ACHN (cell line): Measurements from ENCODE around the gene STMP1.
"Not testable (repeated sequence)": the region's sequence is repeated elsewhere in the genome, so short reads cannot be mapped to it uniquely, and the experiment has no call there.

Source experiments
- DNase-seq: peaks from one replicate; pipeline ENCODE4 v3.0.0-alpha.2; 2015
- in situ Hi-C: cut with HindIII; loops from 2 replicates; pipeline ENCODE4 v1.10.0; 2017; ENCODE audit warnings: low sequenced_read_pairs, low pct_ligation_motif_present, low pct_unique_long_range_greater_than_20kb

The STMP1 gene

DNA sequence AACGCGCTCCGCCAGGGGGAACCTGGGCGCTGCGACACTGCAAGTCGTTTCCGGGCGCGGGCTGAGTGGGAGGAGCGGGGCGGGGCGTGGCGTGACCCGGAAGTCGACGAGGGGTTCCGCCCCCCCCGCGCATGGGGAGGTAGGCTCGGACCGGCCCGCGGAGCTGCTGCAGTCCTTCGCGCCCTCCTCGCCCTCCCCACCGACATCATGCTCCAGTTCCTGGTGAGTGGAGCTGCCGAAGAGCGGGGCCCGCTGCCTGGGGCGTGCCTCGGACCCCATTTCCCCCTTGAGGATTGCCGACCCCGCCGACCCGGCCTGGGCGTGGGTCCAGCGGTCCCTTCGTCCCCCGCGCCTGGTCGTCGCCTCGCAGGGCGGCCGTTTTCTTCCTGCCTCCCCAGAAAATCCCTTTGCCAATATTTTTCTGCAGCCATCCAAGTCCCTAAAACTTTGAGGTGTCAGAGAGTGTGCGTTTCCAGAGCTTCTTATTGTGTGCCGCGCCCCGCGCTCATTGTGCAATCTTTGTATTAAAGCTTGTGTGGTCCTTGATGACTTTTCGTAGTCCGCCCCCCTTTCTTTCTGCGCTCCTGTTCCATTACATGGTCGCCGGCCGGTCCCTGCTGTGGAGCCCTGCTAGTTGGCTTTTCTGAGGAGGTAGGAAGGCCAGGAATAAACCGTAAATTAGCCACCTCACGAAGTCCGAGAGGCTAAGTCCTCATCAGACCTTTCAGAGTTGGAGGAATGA is at the start of gene STMP1:
Gene STMP1, plus strand, starts transcription at position 142 of the 742 bp plus-strand sequence.
- in situ Hi-C loops: no loop called here
- DNase-seq: peak; percentile 98

DNA sequence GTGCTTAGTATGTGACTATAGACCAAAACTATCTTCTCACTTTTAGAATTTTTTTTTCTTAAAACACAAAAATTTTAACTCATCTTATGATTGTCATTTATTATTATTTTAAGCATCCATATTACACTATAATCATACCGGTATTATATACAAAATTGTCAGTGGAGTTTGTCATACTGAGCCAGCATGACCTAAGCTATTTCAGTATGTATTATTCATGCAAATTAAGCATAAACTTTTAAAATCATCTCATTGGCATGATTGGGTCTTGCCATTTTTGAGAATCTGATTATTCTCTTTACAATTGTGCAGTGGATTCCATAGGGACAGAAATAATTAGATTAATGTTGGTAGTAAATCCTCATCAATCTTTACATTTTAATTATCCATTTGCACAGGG is 46.2 kb upstream of the STMP1 start:
- in situ Hi-C loops: no loop called here
- DNase-seq: no peak

DNA sequence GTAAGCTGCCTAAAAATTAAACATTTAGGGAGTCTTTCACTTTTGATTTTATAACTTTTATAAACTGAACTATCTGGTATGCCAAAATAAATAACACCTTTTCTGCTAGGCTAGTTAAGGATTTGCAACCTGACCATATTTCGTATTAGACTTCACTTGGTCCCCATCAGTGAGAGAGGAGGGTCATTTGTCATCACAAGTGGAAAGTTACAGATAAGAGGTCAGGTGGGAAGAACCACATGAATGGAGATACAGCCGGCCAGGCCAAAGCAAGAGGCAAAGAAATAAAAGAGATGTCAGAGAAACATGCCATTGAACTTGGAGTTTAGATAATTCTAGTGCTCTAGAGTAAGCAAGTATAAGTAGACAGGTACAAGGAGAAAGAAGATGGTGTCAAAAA is 44.5 kb upstream of the STMP1 start:
- in situ Hi-C loops: no loop called here
- no peak for DNase-seq

DNA sequence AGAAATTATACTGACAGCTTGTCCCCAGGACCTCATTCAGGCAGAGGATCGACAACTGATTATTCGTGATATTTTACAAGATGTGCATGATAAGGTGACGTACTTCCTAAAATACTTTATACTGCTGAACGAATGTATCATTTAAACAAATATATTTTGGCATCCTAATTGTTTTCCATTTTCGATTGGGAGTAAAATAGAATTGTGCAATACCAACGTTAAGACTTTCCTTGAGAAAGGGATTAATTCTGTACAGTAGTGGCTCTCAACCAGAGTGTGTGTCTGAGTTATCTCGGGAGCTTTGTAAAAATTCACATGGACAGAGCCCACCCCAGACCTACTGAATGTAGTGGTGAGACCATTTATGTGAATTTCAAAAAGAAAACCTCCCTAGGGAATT is 43.8 kb upstream of the STMP1 start:
- in situ Hi-C loops: no loop called here
- DNase-seq: no peak

DNA sequence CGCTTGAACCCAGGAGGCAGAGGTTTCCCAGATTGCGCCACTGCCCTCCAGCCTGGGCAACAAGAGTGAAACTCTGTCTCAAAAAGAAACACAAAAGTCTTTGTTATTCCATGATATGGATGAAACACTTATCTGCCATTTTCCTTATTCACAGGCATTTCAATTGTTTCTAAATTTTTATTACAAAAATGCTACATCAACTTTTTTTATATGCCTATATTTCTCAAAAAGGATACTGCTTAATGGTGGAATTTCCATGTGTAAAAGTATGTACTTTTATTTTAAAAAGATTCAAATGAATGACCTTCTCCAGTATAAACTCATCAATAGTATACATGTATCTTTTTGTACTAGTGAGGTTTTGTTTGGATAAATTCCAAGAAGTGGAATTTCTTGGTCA is 41.9 kb upstream of the STMP1 start:
- DNase-seq: no peak
- in situ Hi-C loops: no loop called here

DNA sequence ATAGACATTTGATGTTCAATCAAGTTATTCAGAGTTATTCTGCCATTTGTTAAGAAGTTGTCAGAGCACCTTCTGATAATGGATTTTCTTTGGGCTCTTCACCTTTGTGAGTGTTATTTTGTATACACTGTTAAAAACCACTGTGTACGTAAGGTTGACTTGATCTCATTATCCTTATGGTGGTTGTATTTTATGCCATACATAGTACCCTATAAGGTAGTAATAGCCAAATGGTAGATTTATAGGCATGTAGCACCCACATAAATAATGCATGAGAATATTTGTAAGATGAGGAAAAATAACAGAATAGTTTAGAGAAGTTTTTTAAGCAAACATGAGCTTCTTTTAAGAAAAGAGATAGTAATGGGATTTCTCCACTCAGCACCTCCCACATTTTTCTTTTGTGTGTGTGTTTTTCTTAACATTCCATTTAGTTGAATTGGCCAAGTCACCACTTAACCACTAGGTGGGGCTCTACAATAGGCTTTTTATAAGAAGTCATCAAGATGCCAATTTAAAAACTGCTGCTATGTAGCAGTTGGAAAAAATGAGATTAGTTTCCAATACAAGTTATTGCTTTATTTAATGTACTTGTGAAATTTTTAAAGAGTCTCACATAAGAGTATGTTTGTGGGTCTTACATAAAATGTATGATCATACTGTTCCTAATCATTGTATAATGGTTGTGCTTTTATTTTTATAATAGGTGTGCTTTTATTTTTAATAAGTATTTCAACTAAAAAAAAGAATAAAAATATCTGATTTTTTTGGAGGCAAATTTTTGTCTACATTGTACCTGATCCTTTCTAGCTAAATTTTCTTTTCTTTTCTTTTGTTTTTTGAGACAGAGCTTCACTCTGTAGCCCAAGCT is 41.1 kb upstream of the STMP1 start:
- in situ Hi-C loops: no loop called here

DNA sequence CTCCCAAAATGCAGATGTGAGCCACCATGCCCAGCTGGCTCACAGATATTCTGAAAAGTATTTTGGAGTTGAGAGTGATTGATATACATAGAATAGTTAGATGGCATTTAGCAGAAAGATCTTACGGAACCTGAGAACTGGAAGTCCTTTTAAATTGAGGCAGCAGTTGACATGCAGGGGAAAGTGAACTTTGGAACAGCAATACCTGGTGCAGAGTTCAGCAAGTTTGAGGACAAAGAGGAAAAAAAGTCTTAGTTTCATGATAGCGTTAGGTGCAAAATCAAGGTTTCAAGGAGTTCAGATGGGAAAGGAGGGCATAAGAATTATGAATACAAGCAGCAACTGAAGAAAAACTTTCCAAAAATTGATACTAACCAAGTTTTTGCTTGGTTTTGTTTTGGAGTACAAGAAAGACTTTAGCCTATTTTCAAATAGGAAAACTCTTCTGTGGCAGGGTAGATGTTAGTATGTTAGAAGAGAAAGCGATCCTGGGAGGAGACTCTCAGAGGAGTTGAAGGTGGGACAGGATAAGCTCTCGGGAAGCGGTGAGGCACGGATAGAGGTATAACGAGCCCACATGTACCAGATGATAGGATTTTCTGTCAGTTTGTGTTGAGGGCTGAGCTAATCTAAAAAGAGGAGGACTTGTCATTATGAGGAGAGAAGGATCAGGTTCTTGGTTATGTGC is 28.0 kb upstream of the STMP1 start:
- DNase-seq: no peak
- in situ Hi-C loops: no loop called here

More for the DNA sequence above, 41.1 kb upstream of the STMP1 start:
- peak; percentile 88 for DNase-seq

DNA sequence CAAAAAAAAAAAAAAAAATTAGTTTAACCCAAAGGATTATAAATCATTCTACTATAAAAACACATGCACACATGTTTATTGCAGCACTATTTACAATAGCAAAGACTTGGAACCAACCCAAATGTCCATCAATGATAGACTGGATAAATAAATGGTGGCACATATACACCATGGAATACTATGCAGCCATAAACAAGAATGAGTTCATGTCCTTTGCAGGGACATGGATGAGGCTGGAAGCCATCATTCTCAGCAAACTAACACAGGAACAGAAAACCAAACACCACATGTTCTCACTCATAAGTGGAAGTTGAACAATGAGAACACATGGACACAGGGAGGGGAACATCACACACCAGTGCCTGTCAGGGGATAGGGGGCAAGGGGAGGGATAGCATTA is 22.6 kb upstream of the STMP1 start:
- in situ Hi-C loops, DNase-seq: not testable (repeated sequence)

DNA sequence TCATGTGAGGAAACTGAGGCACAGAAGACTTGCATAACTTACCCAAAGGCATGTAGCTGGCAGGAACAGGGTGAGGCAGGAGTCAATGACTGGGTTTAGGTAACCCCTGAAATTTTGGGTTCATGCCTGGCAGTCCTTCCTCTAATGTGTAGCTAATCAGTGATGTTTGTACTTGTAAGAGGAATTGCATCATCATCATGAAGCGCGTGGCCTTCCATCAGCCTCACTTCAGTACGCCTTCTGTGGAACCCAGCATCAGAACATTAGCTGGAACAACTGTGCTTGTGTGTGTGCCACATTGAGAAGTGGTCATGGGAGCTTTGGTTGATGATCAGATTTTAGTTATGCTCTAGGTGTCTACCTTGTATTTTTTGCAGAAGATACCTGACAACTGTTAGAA is 18.2 kb upstream of the STMP1 start:
- in situ Hi-C loops: no loop called here
- DNase-seq: no peak

DNA sequence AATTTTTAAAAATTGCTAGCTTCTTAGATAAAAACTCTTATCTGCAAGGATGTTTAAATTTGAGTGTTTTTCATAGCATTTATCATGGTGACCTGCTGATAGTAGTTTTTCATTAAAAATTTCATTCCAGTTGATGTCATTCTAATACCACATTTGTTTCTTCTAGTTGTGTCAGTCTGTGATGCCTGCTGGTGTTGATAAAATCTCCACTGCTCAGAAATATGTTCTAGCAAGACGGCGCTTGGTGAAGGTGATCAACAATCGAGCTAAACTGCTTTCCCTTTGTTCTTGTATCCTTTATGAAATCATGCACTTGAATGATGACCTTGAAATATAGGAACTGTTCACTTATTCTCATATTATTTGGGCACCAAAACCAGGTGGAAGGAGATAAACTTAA is 17.6 kb upstream of the STMP1 start:
- in situ Hi-C loops: no loop called here
- no peak for DNase-seq

DNA sequence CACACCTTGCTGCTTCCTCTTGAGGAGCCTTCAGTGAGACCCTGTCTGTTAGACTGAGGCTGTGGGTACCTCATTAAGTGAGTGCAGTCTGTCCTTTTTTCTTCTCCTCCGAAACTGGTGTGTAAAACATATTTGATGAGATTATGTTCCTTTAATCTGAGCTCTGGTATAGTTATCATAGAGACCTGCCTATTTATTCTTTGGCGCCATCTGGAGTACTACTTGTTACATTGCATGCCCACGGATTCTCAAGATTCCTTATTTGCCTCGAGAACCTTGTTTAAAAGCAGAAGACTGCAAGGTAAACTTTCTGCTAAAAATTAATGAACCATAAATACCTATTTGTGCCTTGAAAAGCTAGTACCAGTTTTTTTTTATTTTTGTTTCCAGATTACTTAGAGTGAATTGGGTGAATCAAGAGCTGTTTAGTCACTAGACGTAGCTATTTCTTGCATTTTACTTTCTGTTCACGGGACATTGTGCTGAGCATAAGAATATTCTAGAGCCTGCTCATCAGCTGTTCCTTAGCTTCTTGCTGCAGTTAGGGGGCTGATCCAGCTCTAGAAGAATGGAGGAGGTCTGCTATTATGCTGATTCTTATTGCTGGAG is 16.9 kb upstream of the STMP1 start:
- in situ Hi-C loops: no loop called here
- peak; percentile 73 for DNase-seq

DNA sequence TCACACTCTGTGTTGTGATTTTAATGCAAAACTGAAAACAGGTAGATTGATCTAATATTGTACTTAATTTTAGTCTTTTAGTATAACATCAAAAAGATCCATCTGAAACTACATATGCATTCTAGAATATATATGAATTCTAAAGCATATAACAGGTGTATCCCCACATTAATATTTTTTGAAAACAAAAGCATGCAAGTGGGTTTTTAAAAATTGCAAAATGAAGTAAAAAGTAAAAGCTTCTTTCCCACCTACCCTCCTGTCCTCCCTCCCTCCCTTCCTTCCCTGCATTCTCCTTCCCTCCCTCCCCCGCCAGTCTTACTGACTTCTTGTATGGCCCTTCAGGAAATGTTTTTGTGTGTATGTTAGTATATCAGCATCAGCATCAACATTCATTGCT is 14.6 kb upstream of the STMP1 start:
- in situ Hi-C loops: no loop called here
- DNase-seq: no peak

DNA sequence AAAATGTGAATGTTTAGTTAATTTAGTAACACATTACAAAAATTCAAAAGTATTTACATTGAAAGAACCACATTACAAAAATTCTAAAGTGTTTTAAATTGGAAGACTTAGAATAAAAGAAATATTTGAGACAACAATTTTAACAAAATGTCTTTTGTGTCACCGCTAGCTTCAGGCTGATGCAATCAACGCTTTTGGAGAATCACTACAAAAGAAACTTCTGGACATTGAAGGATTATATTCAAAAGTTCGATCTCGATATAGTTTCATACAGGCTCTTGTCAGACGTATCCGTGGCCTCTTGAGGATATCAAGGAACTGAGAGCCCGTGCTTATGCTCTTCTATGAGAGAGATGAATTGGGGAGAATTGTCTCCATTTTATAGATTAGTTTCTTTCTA is 14.1 kb upstream of the STMP1 start:
- DNase-seq: no peak
- in situ Hi-C loops: no loop called here

DNA sequence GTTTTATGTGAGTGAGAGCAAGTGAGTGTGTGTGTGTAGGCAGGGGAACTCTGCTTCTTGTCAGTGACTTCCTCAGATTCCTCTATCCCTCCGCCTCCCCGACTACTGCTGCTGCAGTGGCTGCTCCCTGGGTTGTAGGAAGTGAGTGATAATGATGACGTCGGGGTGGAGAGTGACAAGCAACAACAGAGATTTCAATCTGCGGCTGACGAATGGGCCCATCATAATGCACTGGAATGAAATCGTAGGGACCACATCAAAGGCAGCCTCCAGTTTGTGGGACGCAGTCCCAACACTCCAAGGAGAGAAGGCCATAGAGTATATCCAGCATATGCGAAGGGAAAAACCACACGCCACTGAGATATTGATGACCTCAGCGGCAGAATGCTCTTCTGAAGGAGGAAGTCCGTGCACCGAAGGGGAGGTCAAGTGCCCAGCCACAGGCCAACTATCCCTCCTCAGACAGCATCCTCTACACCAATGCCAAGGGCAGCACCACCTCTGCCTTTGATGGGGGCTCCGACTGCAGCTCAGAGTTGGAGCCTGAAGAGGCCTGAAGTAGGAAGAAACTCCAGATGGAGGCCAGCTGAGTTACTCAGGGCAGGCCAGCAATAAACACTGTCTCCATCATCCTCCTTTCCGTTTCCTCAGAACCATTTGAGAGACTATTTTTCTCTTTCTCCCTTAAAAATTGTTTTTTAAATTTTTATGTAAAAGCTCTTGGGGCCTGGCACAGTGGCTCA is 11.3 kb upstream of the STMP1 start:
- in situ Hi-C loops: no loop called here
- no peak for DNase-seq

DNA sequence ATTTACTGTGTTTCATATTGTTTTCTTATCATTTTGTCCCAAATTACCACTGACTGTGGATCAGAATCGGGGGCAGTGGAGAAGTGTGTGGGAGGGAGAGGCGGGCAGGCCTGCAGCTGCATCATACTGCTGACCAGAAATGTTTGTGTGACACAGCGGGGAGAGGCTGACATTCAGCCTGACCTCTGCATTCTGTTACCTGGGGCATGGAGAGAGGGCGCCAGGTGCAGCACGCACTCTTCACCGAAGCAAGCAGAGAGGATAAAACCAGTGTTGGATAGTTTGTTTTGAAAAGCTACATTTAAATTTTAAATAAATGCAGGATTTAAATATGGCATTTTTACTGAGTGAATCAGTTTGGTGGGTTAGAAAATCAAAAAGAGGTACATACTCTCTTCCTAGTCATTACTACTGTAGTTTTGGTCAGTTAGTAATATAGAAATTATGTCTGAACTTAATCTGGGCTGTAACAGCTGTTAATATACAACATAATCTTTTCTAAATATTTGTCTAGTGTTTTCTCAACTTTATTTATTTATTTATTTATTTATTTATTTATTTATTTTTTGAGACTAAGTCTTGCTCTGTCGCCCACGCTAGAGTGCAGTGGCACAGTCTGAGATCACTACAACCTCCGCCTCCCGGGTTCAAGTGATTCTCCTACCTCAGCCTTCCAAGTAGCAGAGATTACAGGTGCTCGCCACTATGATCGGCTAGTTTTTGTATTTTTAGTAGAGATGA is 8.8 kb upstream of the STMP1 start:
- in situ Hi-C loops: no loop called here
- no peak for DNase-seq

DNA sequence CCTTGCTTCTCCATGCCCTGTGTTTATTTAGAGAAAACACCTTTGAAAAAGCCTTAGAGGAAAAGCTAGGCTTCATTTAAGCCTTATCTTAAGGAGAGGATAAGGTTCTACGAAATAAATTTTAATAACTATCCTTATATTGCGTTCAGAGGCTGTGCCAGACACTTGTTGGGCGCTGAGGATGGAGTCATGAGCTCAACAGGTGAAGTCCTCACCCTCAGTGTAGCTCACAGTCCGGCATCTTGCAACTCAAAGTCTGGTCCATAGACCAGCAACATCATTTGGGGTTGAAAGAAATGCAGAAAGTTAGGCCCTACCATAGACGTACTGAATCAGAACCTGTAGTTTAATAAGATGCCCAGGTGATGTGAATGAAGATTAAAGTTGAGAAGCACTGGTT is 3.8 kb upstream of the STMP1 start:
- in situ Hi-C loops: no loop called here
- no peak for DNase-seq

DNA sequence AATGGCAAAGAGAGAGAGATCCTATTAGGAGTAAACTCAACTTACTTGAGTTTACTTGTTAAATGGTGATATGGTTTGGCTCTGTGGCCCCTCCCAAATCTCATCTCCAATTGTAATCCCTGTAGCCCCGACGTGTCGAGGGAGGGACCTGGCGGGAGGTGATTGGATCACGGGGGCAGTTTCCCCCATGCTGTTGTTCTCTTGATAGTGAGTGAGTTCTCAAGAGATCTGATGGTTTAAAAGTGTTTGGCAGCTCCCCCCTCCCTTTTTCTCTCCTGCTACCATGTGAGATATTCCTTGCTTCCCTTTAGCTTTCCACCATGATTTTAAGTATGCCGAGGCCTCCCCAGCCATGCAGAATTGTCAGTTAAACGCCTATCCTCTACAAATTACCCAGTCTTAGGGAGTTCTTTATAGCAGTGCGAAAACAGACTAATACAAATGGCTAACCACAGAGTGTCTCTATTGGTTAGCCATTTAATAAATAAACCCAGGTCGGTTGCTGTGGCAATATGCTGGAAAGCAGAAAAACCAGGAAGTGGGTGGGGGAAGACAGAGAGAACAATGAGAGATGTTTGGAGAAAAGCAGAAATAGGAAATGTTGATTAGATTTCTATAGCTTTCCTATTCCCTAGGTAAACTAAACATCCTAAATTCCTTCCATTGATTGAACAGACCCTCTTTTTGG is 3.0 kb upstream of the STMP1 start:
- no peak for DNase-seq
- in situ Hi-C loops: no loop called here
